H9 (cell line): ENCODE measurements around the gene FOXP4. TPM values are rescaled to one million over a fixed set of nuclear protein-coding genes. Genes with fewer than 3 reads are reported as not detected.

Source experiments
- DNase-seq: peaks from one replicate; pipeline ENCODE4 v3.0.0-alpha.2; 2017
- H2AFZ ChIP-seq: one replicate; pipeline ENCODE4 v1.6.1; 2013; ENCODE audit warnings: mild to moderate bottlenecking, low read length, control low read depth, moderate library complexity
- H2AK5ac ChIP-seq: 2 replicates; pipeline ENCODE4 v1.6.1; 2013; ENCODE audit warnings: low read length, control low read depth, mixed read lengths; ENCODE audit not compliant: insufficient read length
- H2BK120ac ChIP-seq: one replicate; pipeline ENCODE4 v1.6.1; 2013; ENCODE audit warnings: low read depth, mild to moderate bottlenecking, low read length, control low read depth, inconsistent platforms; ENCODE audit not compliant: poor library complexity, severe bottlenecking
- H2BK12ac ChIP-seq: 2 replicates; pipeline ENCODE4 v1.6.1; 2013; ENCODE audit warnings: low read length, control low read depth, mixed read lengths, low read depth; ENCODE audit not compliant: insufficient read length
- H2BK15ac ChIP-seq: 2 replicates; pipeline ENCODE4 v1.6.1; 2013; ENCODE audit warnings: low read depth, low read length, control low read depth
- H2BK20ac ChIP-seq: one replicate; pipeline ENCODE4 v1.6.1; 2013; ENCODE audit warnings: low read depth, mild to moderate bottlenecking, low read length, control low read depth, inconsistent platforms; ENCODE audit not compliant: poor library complexity, severe bottlenecking
- H2BK5ac ChIP-seq: 2 replicates; pipeline ENCODE4 v1.6.1; 2013; ENCODE audit warnings: low read length, control low read depth, mixed read lengths; ENCODE audit not compliant: insufficient read length
- H3K14ac ChIP-seq: 2 replicates; pipeline ENCODE4 v1.6.1; 2013; ENCODE audit warnings: low read length, control low read depth; ENCODE audit not compliant: insufficient read depth
- H3K18ac ChIP-seq: 2 replicates; pipeline ENCODE4 v1.6.1; 2013; ENCODE audit warnings: low read depth, mild to moderate bottlenecking, mixed read lengths, low read length, control low read depth; ENCODE audit not compliant: insufficient read length
- H3K23ac ChIP-seq: 2 replicates; pipeline ENCODE4 v1.6.1; 2013; ENCODE audit warnings: low read length, control low read depth, mixed read lengths, low read depth; ENCODE audit not compliant: insufficient read length
- H3K23me2 ChIP-seq: 2 replicates; pipeline ENCODE4 v1.6.1; 2013; ENCODE audit warnings: low read depth, mild to moderate bottlenecking, mixed read lengths, low read length, control low read depth; ENCODE audit not compliant: insufficient read length, poor library complexity, severe bottlenecking
- H3K27ac ChIP-seq: 2 replicates; pipeline ENCODE4 v1.5.1; 2013; ENCODE audit warnings: low read length, control low read depth, mixed read lengths, low read depth; ENCODE audit not compliant: insufficient read length
- H3K27me3 ChIP-seq: 2 replicates; pipeline ENCODE4 v1.6.1; 2013; ENCODE audit warnings: low read length, control low read depth, inconsistent platforms; ENCODE audit not compliant: insufficient read depth
- H3K4ac ChIP-seq: 2 replicates; pipeline ENCODE4 v1.6.1; 2013; ENCODE audit warnings: low read depth, mild to moderate bottlenecking, control low read depth, inconsistent platforms, low read length, moderate library complexity
- H3K4me1 ChIP-seq: 2 replicates; pipeline ENCODE4 v1.6.1; 2013; ENCODE audit warnings: low read length, control low read depth, inconsistent platforms; ENCODE audit not compliant: insufficient read depth
- H3K4me2 ChIP-seq: 2 replicates; pipeline ENCODE4 v1.6.1; 2013; ENCODE audit warnings: low read length, control low read depth, mixed read lengths; ENCODE audit not compliant: insufficient read length, insufficient read depth
- H3K56ac ChIP-seq: 2 replicates; pipeline ENCODE4 v1.6.1; 2013; ENCODE audit warnings: low read depth, mild to moderate bottlenecking, mixed read lengths, low read length, control low read depth; ENCODE audit not compliant: insufficient read length
- H3K79me1 ChIP-seq: 2 replicates; pipeline ENCODE4 v1.6.1; 2013; ENCODE audit warnings: low read depth, mild to moderate bottlenecking, moderate library complexity, low read length, control low read depth, inconsistent platforms; ENCODE audit not compliant: insufficient read depth, poor library complexity, severe bottlenecking
- H3K79me2 ChIP-seq: 2 replicates; pipeline ENCODE4 v1.6.1; 2013; ENCODE audit warnings: low read length, control low read depth, inconsistent platforms; ENCODE audit not compliant: insufficient read depth
- H3K9ac ChIP-seq: 2 replicates; pipeline ENCODE4 v1.6.1; 2013; ENCODE audit warnings: low read length, control low read depth, mixed read lengths; ENCODE audit not compliant: insufficient read length; ENCODE audit errors: extremely low read depth
- H3K9me3 ChIP-seq: one replicate; pipeline ENCODE4 v1.6.1; 2013; ENCODE audit warnings: low read depth, low read length, inconsistent platforms; ENCODE audit not compliant: control insufficient read depth
- H3T11ph ChIP-seq: one replicate; pipeline ENCODE4 v1.6.1; 2013; ENCODE audit warnings: mild to moderate bottlenecking, low read length, control low read depth, inconsistent platforms
- H4K20me1 ChIP-seq: one replicate; pipeline ENCODE4 v1.6.1; 2013; ENCODE audit not compliant: control insufficient read depth, insufficient read length, insufficient read depth
- H4K5ac ChIP-seq: 2 replicates; pipeline ENCODE4 v1.6.1; 2013; ENCODE audit warnings: low read depth, mild to moderate bottlenecking, mixed read lengths, low read length, control low read depth; ENCODE audit not compliant: insufficient read length
- H4K8ac ChIP-seq: replicated peaks from 2 replicates; pipeline ENCODE4 v1.6.1; 2013; ENCODE audit warnings: low read length, control low read depth, mixed read lengths, low read depth; ENCODE audit not compliant: insufficient read length
- H4K91ac ChIP-seq: 2 replicates; pipeline ENCODE4 v1.6.1; 2013; ENCODE audit warnings: low read depth, mild to moderate bottlenecking, moderate library complexity, mixed read lengths, low read length, control low read depth; ENCODE audit not compliant: insufficient read length
- H3K27ac Mint-ChIP-seq, 3 experiments: 2 replicates in 2 of 3; 3 replicates in 1 of 3; pipeline ENCODE4 v1.8.0; 2020 to 2021; ENCODE audit warnings: mixed read lengths in 3 of 3, mild to moderate bottlenecking in 1 of 3, moderate library complexity in 1 of 3
- H3K27me3 Mint-ChIP-seq: 2 replicates; pipeline ENCODE4 v1.8.0; 2021; ENCODE audit warnings: low read depth, mild to moderate bottlenecking, moderate library complexity, mixed read lengths
- H3K36me3 Mint-ChIP-seq, 3 experiments: 2 replicates in 2 of 3; 3 replicates in 1 of 3; pipeline ENCODE4 v1.8.0; 2020 to 2021; ENCODE audit warnings: low read depth in 3 of 3, mixed read lengths in 3 of 3; ENCODE audit not compliant: insufficient read depth in 1 of 3
- H3K4me1 Mint-ChIP-seq, 2 experiments: 2 replicates each; pipeline ENCODE4 v1.8.0; 2020; ENCODE audit warnings: mixed read lengths in 2 of 2
- H3K4me3 Mint-ChIP-seq, 2 experiments: 2 replicates in 1 of 2; 3 replicates in 1 of 2; pipeline ENCODE4 v1.8.0; 2020 to 2021; ENCODE audit warnings: mild to moderate bottlenecking in 2 of 2, mixed read lengths in 2 of 2, moderate library complexity in 1 of 2
- H3K9me3 Mint-ChIP-seq, 2 experiments: 2 replicates in 1 of 2; 3 replicates in 1 of 2; pipeline ENCODE4 v1.8.0; 2020; ENCODE audit warnings: mild to moderate bottlenecking in 2 of 2, mixed read lengths in 2 of 2, moderate library complexity in 1 of 2
- CTCF ChIP-seq: fragments of 200-600 bp; sonication (generic); conservative IDR thresholded peaks from 3 replicates; pipeline ENCODE4 v1.8.0; 2021; ENCODE audit warnings: antibody characterized with exemption, mild to moderate bottlenecking
- WGBS: extraction: QIAGEN DNeasy Blood & Tissue Kit; methylation state at CpG from one replicate; pipeline ENCODE4 v1.1.7; 2013; ENCODE audit warnings: missing lambda C conversion rate, low lambda C conversion rate, mixed read lengths; ENCODE audit not compliant: insufficient read length; ENCODE audit errors: extremely low coverage; 5-methylcytosine and 5-hydroxymethylcytosine counted together
- total RNA-seq: library from RNA; stranded (reverse); gene quantifications from 2 replicates; pipeline ENCODE4 v1.2.1, GENCODE V29; 2021

The FOXP4 gene
- total RNA-seq, 1 experiment from 2014 or later: 18.2 TPM

- H3K79me1 ChIP-seq: no peaks in the 10 kb centered on the region
- DNase-seq: peak; percentile 84
- H3K79me2 ChIP-seq: no peaks in the 10 kb centered on the region; the same call in 1 of the 2 replicates
- H3K56ac ChIP-seq: no peak overlapping the region
- no peak overlapping the region for H4K5ac ChIP-seq
- H2BK5ac ChIP-seq: no peak overlapping the region
- TF ChIP-seq CTCF: no peak
- H3K23me2 ChIP-seq: peaks cover 8% of the 10 kb centered on the region
- H4K20me1 ChIP-seq: no peaks in the 10 kb centered on the region
- H3K14ac ChIP-seq: no peak overlapping the region
- H3K23ac ChIP-seq: no peak overlapping the region
- Mint-ChIP-seq H3K9me3 (no peaks in the 10 kb centered on the region), H3K4me3 (peak overlapping the region; percentile 77 to 82), H3K27me3 (peaks cover 59% of the 10 kb centered on the region), H3K27ac (no peak overlapping the region; a peak in 2 of 7 replicates), H3K36me3 (peaks cover under 1 to 10% (median 8%) of the 10 kb centered on the region in 3 experiments; a peak in 6 of 7 replicates), H3K4me1 (peaks cover 59 to 68% of the 10 kb centered on the region in 2 experiments)
- no peak overlapping the region for H4K8ac ChIP-seq
- H2BK12ac ChIP-seq: no peak overlapping the region
- no peak overlapping the region for H2BK20ac ChIP-seq
- H3K27me3 ChIP-seq: no peaks in the 10 kb centered on the region; the same call in 1 of the 2 replicates
- peak overlapping the region; percentile 43 for H3K4me2 ChIP-seq
- H3K18ac ChIP-seq: no peak overlapping the region
- H3K4ac ChIP-seq: no peak overlapping the region
- H3T11ph ChIP-seq: no peak overlapping the region
- H2AK5ac ChIP-seq: no peak overlapping the region
- no CpG with 5 or more reads among the region's 53 CpGs for WGBS
- no peak overlapping the region for H2BK15ac ChIP-seq
- H3K4me1 ChIP-seq: peaks cover 16% of the 10 kb centered on the region
- H2AFZ ChIP-seq: no peak overlapping the region
- no peak overlapping the region for H3K27ac ChIP-seq
- H2BK120ac ChIP-seq: no peak overlapping the region
- H4K91ac ChIP-seq: no peak overlapping the region
- H3K9me3 ChIP-seq: no peaks in the 10 kb centered on the region
- H3K9ac ChIP-seq: no peak overlapping the region
Measured at GRCh38 chr6:41560431-41561192, 14.4 kb downstream of the FOXP4 start.
